GM23338 (cell line): ENCODE results near the gene ABHD10.

Source experiments
- CREB1 ChIP-seq: fragments of 250-450 bp; sonication (Bioruptor Pico); IDR thresholded peaks from 2 replicates; pipeline ENCODE4 v1.5.0; 2020; ENCODE audit warnings: low read depth, mild to moderate bottlenecking, moderate library complexity
- ETS1 ChIP-seq: IDR thresholded peaks from 2 replicates; pipeline ENCODE4 v1.6.1; 2016; ENCODE audit warnings: antibody characterized with exemption
- EZH2 ChIP-seq: fragments of 200-600 bp; sonication (generic); IDR thresholded peaks from one replicate; pipeline ENCODE4 v1.8.0; 2017; ENCODE audit warnings: antibody characterized with exemption, mild to moderate bottlenecking, low read depth; ENCODE audit not compliant: unreplicated experiment
- EZH2phosphoT487 ChIP-seq: fragments of 200-600 bp; sonication (generic); IDR thresholded peaks from one replicate; pipeline ENCODE4 v1.8.1; 2018; ENCODE audit warnings: antibody characterized with exemption; ENCODE audit not compliant: unreplicated experiment
- JUNB ChIP-seq: IDR thresholded peaks from one replicate; pipeline ENCODE4 v1.6.1; 2016; ENCODE audit warnings: antibody characterized with exemption; ENCODE audit not compliant: unreplicated experiment
- NANOG ChIP-seq: IDR thresholded peaks from 2 replicates; pipeline ENCODE4 v1.6.1; 2016; ENCODE audit warnings: antibody characterized with exemption, borderline replicate concordance
- POLR2AphosphoS5 ChIP-seq: IDR thresholded peaks from 2 replicates; pipeline ENCODE4 v1.6.1; 2016; ENCODE audit warnings: antibody characterized with exemption, low read depth
- REST ChIP-seq: IDR thresholded peaks from one replicate; pipeline ENCODE4 v1.6.1; 2018; ENCODE audit warnings: antibody characterized with exemption; ENCODE audit not compliant: unreplicated experiment
- STAT1 ChIP-seq: IDR thresholded peaks from one replicate; pipeline ENCODE4 v1.6.1; 2016; ENCODE audit warnings: antibody characterized with exemption; ENCODE audit not compliant: unreplicated experiment
- ZNF114 ChIP-seq: fragments of 250-450 bp; sonication (Bioruptor Pico); IDR thresholded peaks from 2 replicates; pipeline ENCODE4 v1.5.0; 2020; ENCODE audit warnings: mild to moderate bottlenecking, moderate library complexity
- ZNF331 ChIP-seq: fragments of 250-450 bp; sonication (Bioruptor Pico); IDR thresholded peaks from 2 replicates; pipeline ENCODE4 v1.5.0; 2020; ENCODE audit warnings: low read depth, mild to moderate bottlenecking, moderate library complexity
- ZNF462 ChIP-seq: fragments of 250-450 bp; sonication (Bioruptor Pico); IDR thresholded peaks from 2 replicates; pipeline ENCODE4 v1.5.0; 2020; ENCODE audit warnings: mild to moderate bottlenecking, moderate library complexity
- TF ChIP-seq, protein P1 (sequence below), 2 experiments: fragments of 200-600 bp in 1 of 2; sonication (generic) in 1 of 2; conservative IDR thresholded peaks; 2 replicates each; pipeline versions ENCODE4 v1.5.1 to v1.6.1; 2016 to 2017; ENCODE audit warnings: antibody characterized with exemption in 2 of 2, low read depth in 2 of 2, mild to moderate bottlenecking in 2 of 2, moderate library complexity in 1 of 2

DNA sequence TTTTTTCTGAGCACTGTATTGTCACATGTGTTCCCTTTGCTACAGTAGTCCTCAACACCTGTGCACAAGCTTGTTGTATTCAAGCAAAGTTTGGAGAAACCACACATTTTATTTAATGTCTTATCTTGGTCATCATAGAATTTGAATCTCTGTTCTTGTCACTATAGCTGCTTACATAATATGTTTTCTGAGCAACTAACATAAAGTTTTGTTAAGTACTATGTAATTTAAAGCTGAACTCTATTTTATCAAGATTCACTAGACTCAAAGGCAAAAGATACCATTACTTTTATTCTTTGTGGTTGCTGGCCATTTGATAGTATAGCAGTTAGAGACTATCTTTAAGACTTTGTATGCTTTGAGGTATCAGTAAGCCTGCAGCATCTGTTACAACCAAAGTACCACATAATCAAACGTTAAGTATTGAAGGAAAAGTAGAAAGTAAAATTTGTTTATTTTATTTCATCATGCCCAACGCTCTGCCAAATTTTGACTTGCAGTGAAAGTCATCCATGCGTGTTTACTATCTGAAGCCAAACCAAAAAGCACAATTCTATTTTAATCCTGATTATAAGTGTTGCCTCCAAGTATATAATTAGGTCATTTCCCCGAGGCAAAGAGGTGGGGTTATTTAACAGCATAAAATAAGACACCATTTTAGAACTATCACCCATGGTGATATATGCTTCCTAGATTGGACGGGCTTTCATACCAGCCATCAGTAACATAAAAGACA lies 10.3 kb upstream of the ABHD10 start:
- no peak for TF ChIP-seq REST
- TF ChIP-seq POLR2AphosphoS5, result no peak
- TF ChIP-seq, protein P1, sequence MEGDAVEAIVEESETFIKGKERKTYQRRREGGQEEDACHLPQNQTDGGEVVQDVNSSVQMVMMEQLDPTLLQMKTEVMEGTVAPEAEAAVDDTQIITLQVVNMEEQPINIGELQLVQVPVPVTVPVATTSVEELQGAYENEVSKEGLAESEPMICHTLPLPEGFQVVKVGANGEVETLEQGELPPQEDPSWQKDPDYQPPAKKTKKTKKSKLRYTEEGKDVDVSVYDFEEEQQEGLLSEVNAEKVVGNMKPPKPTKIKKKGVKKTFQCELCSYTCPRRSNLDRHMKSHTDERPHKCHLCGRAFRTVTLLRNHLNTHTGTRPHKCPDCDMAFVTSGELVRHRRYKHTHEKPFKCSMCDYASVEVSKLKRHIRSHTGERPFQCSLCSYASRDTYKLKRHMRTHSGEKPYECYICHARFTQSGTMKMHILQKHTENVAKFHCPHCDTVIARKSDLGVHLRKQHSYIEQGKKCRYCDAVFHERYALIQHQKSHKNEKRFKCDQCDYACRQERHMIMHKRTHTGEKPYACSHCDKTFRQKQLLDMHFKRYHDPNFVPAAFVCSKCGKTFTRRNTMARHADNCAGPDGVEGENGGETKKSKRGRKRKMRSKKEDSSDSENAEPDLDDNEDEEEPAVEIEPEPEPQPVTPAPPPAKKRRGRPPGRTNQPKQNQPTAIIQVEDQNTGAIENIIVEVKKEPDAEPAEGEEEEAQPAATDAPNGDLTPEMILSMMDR (conservative IDR thresholded peaks at IDR 0.05; ENCODE audit: low read depth in 2 of 2), result no peak
- no peak for TF ChIP-seq CREB1 (CRISPR knock-in tag)
- TF ChIP-seq EZH2, result no peak
- no peak for TF ChIP-seq EZH2phosphoT487
- TF ChIP-seq JUNB, result no peak
- TF ChIP-seq ETS1, result no peak
- no peak for TF ChIP-seq NANOG
- no peak for TF ChIP-seq ZNF462 (CRISPR knock-in tag)
- TF ChIP-seq ZNF331 (CRISPR knock-in tag), result no peak
- TF ChIP-seq STAT1, result no peak
- TF ChIP-seq ZNF114 (CRISPR knock-in tag), result no peak
